HG03064 (cell line): ENCODE measurements around the gene RASL12.
"Not testable (repeated sequence)": the region's sequence is repeated elsewhere in the genome, so short reads cannot be mapped to it uniquely, and the experiment has no call there.

Experiments used
- ATAC-seq: cut with Tn5 transposase; IDR thresholded peaks from one replicate; pipeline ENCODE4 v1.9.1; 2021; ENCODE audit warnings: low read depth; ENCODE audit not compliant: unreplicated experiment

The RASL12 gene, protein sequence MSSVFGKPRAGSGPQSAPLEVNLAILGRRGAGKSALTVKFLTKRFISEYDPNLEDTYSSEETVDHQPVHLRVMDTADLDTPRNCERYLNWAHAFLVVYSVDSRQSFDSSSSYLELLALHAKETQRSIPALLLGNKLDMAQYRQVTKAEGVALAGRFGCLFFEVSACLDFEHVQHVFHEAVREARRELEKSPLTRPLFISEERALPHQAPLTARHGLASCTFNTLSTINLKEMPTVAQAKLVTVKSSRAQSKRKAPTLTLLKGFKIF

DNA sequence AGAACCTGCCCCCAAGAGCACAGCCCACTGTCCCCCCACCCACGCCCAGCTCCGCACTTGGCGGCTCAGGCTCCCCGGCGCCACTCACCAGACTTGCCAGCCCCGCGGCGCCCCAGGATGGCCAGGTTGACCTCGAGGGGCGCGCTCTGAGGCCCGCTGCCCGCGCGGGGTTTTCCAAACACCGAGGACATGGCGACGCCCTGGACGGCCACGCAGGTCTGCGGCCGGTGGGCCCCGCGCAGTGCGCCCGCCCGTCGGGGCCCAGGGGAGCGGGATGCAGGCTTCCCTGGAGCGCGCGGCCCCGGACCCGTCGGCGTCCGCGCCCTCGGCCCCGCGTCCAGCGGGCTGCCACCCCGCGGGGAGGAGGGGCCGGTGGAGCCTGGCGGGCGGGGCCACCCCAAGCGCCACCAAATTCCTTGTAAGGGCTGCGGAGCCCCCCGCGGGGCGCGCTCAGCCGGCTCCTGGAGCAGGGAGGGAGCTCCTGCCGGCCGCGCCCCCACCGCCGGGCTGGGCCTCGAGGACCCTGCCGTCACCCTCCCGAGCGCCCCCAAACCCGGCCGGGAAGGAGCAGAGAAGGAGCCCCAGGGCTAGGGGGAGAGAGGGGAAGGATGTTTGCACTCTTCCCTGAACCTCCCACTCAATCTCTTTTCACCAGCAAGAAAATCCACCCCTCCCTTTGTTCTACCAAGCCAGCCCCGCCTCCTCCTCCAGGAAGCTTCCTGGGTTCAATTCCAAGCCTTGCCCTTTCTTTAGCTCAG, at the start of gene RASL12:
Gene RASL12, minus strand, starts transcription at position 347 of the 758 bp plus-strand sequence. Its CDS starts 156 bp downstream, at position 191.
- ATAC-seq = no peak

DNA sequence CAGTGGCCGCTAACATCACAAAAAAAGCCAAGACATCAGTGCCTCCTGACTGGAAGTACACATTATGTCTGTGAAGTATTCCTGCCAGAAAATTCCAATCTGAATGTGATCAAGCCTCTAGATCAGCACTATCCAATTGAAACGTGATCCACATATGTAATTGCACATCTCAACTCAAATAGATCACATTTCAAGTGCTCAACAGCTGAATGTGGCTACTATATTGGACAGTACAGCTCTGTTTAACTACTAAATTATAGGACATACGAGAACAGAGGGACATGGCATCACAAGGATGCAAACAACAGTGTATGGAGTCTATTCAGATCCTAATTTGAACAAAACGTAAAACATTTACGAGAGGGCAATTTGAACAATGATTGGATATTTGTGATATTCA, 47.8 kb upstream of the RASL12 start:
- no peak for ATAC-seq

- ATAC-seq = no peak
These were observed 47.3 kb upstream of the RASL12 start, which contains the start of gene UBAP1L for GRCh38 chr15:65115086-65115485. Gene UBAP1L, minus strand, starts transcription at chr15:65115200. Its CDS starts 8,985 bp downstream, at chr15:65106215.

GRCh38 chr15:65110676-65111292, 43.0 kb upstream of the RASL12 start:
- ATAC-seq = no peak

DNA sequence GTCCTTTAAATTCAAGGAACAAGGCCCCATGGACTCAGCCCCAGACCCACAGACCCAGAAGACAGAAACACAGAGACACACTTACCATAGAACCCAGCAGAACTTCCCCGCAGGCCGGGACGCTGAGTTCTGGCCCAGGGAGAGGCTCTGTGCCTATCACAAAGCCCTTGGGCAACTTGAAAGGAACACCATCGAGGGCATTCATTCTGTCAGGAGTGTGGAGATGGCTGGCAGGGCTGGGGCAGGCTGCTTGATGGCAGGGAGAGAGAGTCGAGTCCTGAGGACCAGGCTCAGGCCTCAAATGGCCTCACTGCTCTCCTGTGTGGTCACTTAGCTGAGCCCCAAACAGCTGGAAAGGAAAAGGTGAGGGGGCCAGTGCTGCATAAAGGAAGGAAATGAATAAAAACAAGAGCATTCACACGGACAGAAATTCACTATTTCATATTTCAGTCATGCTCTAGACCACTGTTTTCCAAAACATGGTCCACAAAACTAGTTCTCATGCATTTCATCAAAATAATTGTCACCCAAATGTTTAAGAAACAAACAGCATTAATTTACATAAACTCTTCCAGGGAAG, 38.3 kb upstream of the RASL12 start:
- ATAC-seq = no peak

- no peak for ATAC-seq
These were observed 37.2 kb upstream of the RASL12 start for GRCh38 chr15:65105038-65105437.

GRCh38 chr15:65102912-65103311, 35.1 kb upstream of the RASL12 start:
- ATAC-seq = no peak

DNA sequence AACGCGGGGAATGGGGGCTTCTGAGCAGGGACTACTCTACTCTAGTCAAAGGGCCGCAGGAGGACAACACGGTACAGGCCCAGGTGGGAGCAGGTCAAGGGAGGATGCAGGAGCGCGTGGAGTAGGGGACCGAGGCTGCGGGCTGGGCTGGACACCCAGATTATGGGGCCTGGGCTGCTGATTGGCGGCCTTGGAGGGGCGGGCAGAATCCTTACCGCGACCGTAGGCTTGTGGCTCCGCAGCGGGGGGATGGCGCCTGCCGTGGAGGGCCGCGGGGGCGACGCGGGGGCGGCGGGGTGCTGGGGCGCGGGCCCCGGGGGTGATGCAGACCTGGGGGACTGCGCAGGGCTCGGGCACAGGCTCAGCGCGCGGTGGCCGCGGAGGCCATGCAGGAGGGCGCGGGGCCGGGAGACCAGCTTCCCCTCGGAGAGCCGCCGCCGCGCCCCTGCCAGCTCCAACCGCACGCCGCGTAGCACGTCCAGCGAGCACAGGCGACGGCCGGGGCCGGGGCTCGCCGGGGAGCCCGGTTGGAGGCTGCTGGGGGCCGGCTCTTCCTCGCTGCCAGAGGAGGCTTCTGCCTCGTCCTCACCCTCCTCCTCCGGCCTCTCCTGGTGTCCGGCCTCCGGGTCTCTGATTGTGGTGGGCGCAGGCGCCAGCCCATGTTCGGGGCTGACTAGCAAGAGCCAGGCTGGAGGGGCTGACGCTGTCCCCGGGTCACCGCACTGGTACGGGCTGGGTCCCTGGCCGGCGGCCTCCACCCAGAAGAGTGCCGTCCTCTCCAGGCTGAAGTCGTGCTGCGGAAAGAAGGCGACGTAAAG, 34.3 kb upstream of the RASL12 start:
- no peak for ATAC-seq

GRCh38 chr15:65101411-65101890, 33.7 kb upstream of the RASL12 start:
- ATAC-seq = no peak

GRCh38 chr15:65100442-65100841, 32.7 kb upstream of the RASL12 start:
- ATAC-seq = no peak

GRCh38 chr15:65099801-65100200, 32.0 kb upstream of the RASL12 start:
- ATAC-seq = not testable (repeated sequence)

DNA sequence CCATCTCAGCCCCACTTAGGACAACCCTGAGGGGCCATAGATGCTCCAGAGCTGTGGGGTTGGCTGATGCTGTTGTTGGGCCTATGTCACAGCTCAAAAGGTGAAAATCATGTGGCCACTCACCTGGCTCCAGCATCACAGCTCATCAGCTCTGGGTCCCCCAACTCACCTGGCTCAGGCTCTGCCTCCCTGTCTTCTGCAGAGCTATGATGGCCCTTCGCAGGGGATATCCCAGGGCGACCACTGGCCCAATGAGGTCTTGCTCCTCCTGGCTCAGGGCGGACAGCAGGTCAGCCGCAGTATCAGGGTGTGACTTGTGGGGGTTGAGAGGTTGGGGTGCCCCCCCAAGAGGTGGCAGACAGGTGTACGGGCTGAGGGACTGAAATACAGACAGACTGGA, 31.5 kb upstream of the RASL12 start:
- no peak for ATAC-seq

DNA sequence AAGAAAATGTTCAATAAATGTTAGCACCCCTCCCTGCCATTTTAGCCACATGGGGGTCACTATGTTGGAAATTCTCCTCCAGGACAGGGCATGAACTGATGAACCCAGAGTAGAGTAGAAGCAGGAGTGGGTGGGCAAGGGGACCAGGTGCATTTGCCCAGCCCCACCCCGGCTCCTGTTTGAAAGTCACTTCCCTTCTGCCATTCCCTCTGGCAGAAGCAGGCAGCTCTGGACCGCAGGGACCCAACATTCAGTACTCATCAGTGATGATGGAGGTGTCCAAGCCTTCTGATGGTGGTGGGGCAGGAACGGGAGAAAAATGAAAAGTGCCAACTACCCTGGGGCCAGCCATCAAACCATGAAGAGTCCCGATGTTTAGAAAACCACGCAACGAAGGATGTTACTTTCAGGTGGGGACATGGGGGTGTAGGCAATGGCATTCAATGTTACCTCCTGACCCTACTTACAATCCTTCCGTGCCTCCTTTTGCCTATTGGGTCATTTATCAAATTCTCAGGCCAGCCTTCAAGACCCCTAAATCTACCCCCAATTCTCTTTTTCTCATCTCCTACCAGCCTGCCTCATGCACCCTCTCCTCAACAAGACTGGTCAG, 30.0 kb upstream of the RASL12 start:
- no peak for ATAC-seq

- no peak for ATAC-seq
These were observed 28.9 kb upstream of the RASL12 start for GRCh38 chr15:65096481-65097385.

DNA sequence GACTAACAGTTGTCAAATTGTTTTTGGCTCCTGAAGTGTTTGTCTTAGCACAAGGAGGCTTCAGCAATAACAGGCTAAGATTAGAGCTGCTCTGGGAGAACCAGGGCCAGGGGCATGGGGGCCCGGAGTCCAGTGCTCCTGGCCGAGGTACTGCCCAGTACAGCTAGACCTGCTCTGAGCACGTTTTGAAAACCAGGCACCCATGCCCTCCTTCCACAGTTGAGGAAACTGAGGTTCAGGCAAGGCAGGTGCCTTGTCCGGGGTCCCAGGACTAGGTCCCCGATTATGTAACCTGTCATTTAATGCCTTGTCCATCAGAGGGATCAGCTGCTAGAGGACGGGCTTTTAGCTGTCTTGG, 27.9 kb upstream of the RASL12 start:
- ATAC-seq = no peak

GRCh38 chr15:65095011-65095746, 27.4 kb upstream of the RASL12 start:
- no peak for ATAC-seq

DNA sequence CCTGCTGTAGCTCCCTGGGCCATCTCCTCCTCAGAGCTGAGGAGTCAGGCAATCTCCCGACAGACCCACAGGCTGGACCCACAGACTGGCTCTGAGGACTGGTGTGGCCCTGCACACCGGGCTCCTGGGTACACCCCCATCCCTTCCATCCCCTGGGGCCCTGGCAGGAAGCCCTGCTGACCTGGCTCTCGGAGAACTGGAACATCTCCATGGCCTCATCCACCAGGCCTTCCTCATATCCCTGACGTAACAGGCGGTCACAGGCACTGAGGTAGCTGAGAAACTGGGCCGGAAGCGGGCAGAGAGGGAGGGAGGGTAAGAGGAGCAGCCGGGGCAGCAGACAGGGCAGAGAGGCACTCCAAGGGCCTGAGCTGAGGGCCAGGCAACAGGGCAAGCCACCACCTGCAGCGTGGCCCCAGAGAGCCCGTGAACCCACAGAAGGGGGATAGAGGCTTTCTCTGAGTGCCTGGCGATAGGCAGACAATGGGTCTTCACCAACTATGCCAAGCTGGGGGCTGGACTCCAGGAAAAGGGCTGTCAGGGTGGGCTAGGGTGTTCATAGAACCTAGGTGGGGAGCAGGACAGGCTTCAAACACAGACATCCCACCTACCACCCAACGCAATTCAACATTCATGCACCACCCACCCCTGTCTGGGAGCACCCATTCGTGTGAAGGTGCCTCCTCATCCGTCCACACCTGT, 26.7 kb upstream of the RASL12 start:
- ATAC-seq = no peak

DNA sequence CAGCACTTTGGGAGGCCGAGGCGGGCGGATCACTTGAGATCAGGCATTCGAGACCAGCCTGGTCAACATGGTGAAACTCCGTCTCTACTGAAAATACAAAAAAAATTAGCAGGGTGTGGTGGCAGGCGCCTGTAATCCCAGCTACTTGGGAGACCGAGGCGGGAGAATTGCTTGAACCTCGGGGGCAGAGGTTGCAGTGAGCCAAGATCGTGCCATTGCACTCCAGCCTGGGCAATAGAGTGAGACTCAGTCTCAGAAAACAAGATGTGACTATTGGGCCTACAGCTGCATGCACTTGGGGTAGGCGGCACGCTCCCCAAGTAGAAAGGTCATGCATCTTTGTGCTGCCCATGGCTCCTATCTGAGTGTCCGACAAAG, 26.0 kb upstream of the RASL12 start:
- ATAC-seq = not testable (repeated sequence)
